ENCODE measurements around the gene HTT. TPM values are rescaled to one million over a fixed set of nuclear protein-coding genes. Genes with fewer than 3 reads are reported as not detected.
"Not testable (repeated sequence)": the region's sequence is repeated elsewhere in the genome, so short reads cannot be mapped to it uniquely, and the experiment has no call there.

HTT gene
- polyA plus RNA-seq, 2 of the 4 experiments (the other 2 are of a cell fraction) = 14.5 to 16.9 TPM

DNA sequence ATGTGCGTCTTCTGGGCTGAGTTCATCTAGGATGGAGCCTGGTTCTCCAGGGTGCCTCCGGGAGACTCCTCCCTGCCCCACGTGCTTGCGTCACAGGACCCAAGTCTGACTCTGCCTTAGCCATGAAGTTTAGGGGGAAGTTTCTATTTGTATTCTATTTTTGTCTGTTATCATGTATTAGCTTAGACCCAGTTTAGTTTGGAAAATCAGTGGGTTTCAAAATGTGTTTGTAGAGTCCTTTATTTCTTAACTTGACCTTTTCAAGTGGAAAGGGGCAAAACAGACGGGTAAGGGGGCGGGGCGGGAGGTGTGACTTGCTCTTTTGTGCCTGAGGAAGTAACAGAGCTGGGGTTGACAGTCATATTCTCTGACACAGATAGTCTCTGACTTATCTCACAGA, 86.0 kb downstream of the HTT start:
- Histone ChIP-seq H3K27ac (no peak overlapping the region), H3K4me1 (no peaks in the 10 kb centered on the region), H3K4me2 (no peak overlapping the region), H3K9me3 (0 out of 3 replicates have a peak, but pooled peaks cover 3% of the 10 kb centered on the region), H3K4me3 (no peak overlapping the region)
- FAIRE-seq (no peak), ATAC-seq (no peak), DNase-seq (ENCODE audit: low read depth in 1 of 2, low spot score in 1 of 2) (no peak)
- CTCF ChIA-PET = no interaction called here
- WGBS (ENCODE audit: missing lambda C conversion rate) = 91% methylated on average over 7 of the region's 7 CpGs
- POLR2A ChIA-PET = no interaction called here
- TF ChIP-seq POLR2A (IDR thresholded peaks at IDR 0.05; ENCODE audit: low read length) = no peak
- no peak for TF ChIP-seq HDAC2 (IDR thresholded peaks at IDR 0.05)
- TF ChIP-seq EHMT2 (IDR thresholded peaks at IDR 0.05; ENCODE audit: low read depth) = no peak
- no peak for TF ChIP-seq MAZ (IDR thresholded peaks at IDR 0.05; ENCODE audit: borderline replicate concordance, low read depth, low read length)
- TF ChIP-seq, protein P1, sequence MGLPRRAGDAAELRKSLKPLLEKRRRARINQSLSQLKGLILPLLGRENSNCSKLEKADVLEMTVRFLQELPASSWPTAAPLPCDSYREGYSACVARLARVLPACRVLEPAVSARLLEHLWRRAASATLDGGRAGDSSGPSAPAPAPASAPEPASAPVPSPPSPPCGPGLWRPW (IDR thresholded peaks at IDR 0.05) = no peak
- no peak for TF ChIP-seq FOXS1 (CRISPR knock-in tag; IDR thresholded peaks at IDR 0.05)

DNA sequence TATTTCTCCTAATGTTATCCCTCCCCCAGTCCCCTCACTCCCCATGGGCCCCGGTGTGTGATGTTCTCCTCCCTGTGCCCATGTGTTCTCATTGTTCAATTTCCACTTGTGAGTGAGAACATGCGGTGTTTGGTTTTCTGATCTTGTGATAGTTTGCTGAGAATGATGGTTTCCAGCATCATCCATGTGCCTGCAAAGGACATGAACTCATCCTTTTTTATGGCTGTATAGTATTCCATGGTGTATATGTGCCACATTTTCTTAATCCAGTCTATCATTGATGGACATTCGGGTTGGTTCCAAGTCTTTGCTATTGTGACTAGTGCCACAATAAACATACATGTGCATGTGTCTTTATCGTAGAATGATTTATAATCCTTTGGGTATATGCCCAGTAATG, 86.6 kb downstream of the HTT start:
- H3K4me2 ChIP-seq; POLR2A ChIA-PET; H3K4me3 ChIP-seq; DNase-seq (ENCODE audit: low read depth in 1 of 2, low spot score in 1 of 2); H3K27ac ChIP-seq; H3K4me1 ChIP-seq; FAIRE-seq; CTCF ChIA-PET; ATAC-seq; H3K9me3 ChIP-seq: not testable (repeated sequence)
- 93% methylated on average over 3 of the region's 4 CpGs for WGBS (ENCODE audit: missing lambda C conversion rate)

DNA sequence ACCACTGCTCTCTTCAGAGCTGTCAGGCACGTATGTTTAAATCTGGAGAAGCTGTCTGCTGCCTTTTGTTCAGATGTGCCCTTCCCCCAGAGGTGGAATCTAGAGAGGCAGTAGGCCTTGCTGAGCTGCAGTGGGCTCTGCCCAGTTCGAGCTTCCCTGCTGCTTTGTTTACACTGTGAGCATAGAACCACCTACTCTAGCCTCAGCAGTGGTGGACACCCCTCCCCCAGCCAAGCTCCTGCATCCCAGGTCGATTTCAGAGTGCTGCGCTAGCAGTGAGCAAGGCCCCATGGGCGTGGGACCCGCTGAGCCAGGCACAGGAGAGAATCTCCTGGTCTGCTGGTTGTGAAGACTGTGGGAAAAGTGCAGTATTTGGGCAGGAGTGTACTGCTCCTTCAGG, 92.0 kb downstream of the HTT start:
- CTCF ChIA-PET = interaction anchor here (1.0 kb wide), 1 partner anchor 59 kb away, joined by 3 read pairs; no protein-coding TSS in a partner anchor
- H3K4me2 ChIP-seq; DNase-seq (ENCODE audit: low read depth in 1 of 2, low spot score in 1 of 2); H3K27ac ChIP-seq; POLR2A ChIA-PET; ATAC-seq; H3K4me3 ChIP-seq; FAIRE-seq; H3K9me3 ChIP-seq; H3K4me1 ChIP-seq: not testable (repeated sequence)
- WGBS (ENCODE audit: missing lambda C conversion rate) = 79% methylated on average over 2 of the region's 6 CpGs

DNA sequence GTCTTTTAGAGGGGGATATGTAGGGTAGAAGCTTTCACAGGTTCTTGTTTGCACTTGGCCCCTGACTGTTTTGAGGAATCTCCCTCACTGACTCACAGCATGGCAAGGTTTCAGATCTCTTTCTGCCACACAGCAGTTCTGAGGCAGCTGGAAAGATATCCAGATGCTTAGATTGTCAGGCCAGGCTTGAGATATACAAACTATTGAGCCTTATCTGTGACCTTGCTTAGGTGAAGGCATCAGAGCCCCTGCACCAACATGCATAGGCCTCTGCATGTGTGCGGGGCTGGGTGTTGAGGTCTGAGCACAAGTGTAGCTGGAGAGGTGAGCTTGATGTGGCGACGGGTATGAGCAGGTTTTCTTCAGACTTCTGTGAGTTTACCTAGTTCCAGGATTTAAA, 93.5 kb downstream of the HTT start:
- TF ChIP-seq KDM1A (IDR thresholded peaks at IDR 0.05; ENCODE audit: low read depth) (no peak), CHD4 (IDR thresholded peaks at IDR 0.05; ENCODE audit: borderline replicate concordance) (no peak), TP53 (CRISPR knock-in tag; IDR thresholded peaks at IDR 0.05) (no peak), HEYL (CRISPR knock-in tag; IDR thresholded peaks at IDR 0.05) (no peak)
- H3K27ac ChIP-seq = no peak overlapping the region
- H3K9me3 ChIP-seq = no peaks in the 10 kb centered on the region
- 80% methylated on average over 3 of the region's 3 CpGs for WGBS (ENCODE audit: missing lambda C conversion rate)
- no peak overlapping the region for H3K4me3 ChIP-seq
- ATAC-seq (no peak), DNase-seq (ENCODE audit: low read depth in 1 of 2, low spot score in 1 of 2) (no peak), FAIRE-seq (no peak)
- POLR2A ChIA-PET = no interaction called here
- H3K4me1 ChIP-seq = no peaks in the 10 kb centered on the region
- CTCF ChIA-PET = no interaction called here
- no peak overlapping the region for H3K4me2 ChIP-seq

GRCh38 chr4:3174371-3175338, 100.2 kb downstream of the HTT start:
- POLR2A ChIA-PET = no interaction called here
- ATAC-seq (no peak), DNase-seq (ENCODE audit: low read depth in 1 of 2, low spot score in 1 of 2) (no peak), FAIRE-seq (no peak)
- H3K4me1 ChIP-seq = no peaks in the 10 kb centered on the region
- H3K27ac ChIP-seq = no peak overlapping the region
- 93% methylated on average over 12 of the region's 12 CpGs for WGBS (ENCODE audit: missing lambda C conversion rate)
- H3K9me3 ChIP-seq = no peaks in the 10 kb centered on the region
- H3K4me2 ChIP-seq = no peak overlapping the region
- H3K4me3 ChIP-seq = no peak overlapping the region
- CTCF ChIA-PET = interaction anchor here (0.9 to 1.8 kb wide), 3 partner anchors 9 to 26 kb away, joined by 3 to 4 read pairs (median 3); no protein-coding TSS in a partner anchor
- TF ChIP-seq ZFP36 (IDR thresholded peaks at IDR 0.05; ENCODE audit: borderline replicate concordance, partially characterized antibody) = no peak
